RWPE1 (cell line): Measurements from ENCODE around the gene C2orf72.

Experiments used
- CTCF ChIA-PET: fragments of 350-600 bp; sonication (Branson Sonifier 250); formaldehyde crosslinking; extraction: SDS; loops from one replicate; lab custom pipeline; 2021; lab: Yijun Ruan, JAX
- POLR2A ChIA-PET: fragments of 400-600 bp; formaldehyde crosslinking; extraction: SDS; loops from one replicate; lab custom pipeline; 2020; ENCODE audit warnings: antibody characterized with exemption; ENCODE audit not compliant: low non-redundant PET; lab: Yijun Ruan, JAX
- DNase-seq: peaks from one replicate; pipeline ENCODE4 v3.0.0; 2012; ENCODE audit warnings: low spot score
- H3K27ac ChIP-seq: fragments of 450-650 bp; 2 replicates; pipeline ENCODE4 v1.5.1; 2017
- CTCF ChIP-seq: fragments of 450-650 bp; conservative IDR thresholded peaks from 2 replicates; pipeline ENCODE4 v1.5.1; 2017; ENCODE audit warnings: low read depth, mild to moderate bottlenecking

Gene C2orf72

DNA sequence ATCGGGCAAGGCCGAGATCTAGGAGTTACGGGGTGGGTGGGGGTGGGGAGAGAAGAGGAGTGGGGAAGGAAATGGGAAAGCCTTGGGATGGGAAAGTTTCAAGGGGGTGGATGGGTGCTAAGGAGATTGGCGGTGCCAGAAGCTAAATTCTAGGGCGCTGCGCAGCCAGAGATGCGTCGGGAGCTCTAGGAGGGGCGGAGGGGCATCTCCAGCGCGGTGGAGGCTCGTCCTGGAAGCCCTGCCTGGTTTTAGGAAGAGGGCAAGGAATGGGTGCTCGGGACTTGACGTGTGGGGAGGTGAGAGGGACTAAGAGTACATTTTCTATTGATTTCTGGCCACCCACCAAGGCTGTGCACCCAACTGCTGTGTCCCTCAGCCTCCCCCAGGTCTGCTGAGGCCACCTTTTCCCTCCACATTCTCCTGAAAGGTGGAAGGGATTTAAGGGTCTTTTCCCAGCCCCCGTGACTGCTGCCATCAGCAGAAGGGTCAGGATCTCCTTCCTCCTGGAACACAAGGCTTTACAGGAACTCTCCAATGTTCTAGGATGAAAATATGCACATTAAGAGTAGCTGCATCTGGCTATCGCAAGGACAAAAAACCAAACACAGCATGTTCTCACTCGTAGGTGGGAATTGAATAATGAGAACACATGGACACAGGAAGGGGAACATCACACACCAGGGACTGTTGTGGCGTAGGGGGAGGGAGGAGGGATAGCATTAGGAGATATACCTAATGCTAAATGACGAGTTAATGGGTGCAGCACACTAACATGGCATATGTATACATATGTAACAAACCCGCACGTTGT, 1.4 kb downstream of the C2orf72 start:
- ChIA-PET CTCF (no interaction called here), POLR2A (interaction anchor here (0.6 kb wide), 1 partner anchor 51 kb away, joined by 5 read pairs; no protein-coding TSS in a partner anchor)
- no peak overlapping the region for H3K27ac ChIP-seq
- TF ChIP-seq CTCF: no peak
- no peak for DNase-seq

- ChIA-PET CTCF (no interaction called here), POLR2A (interaction anchor here (0.6 kb wide), 1 partner anchor 52 kb away, joined by 5 read pairs; no protein-coding TSS in a partner anchor)
- TF ChIP-seq CTCF: no peak
- no peak for DNase-seq
- no peak overlapping the region for H3K27ac ChIP-seq
Measured at GRCh38 chr2:231039294-231039664, 2.0 kb downstream of the C2orf72 start.

- ChIA-PET CTCF (interaction anchor here (1.6 kb wide), 1 partner anchor 13 kb away, joined by 5 read pairs; no protein-coding TSS in a partner anchor), POLR2A (interaction anchor here (0.6 kb wide), 1 partner anchor 52 kb away, joined by 5 read pairs; no protein-coding TSS in a partner anchor)
- H3K27ac ChIP-seq: no peak overlapping the region
- TF ChIP-seq CTCF: no peak
- no peak for DNase-seq
Measured at GRCh38 chr2:231039821-231040364, 2.6 kb downstream of the C2orf72 start.

DNA sequence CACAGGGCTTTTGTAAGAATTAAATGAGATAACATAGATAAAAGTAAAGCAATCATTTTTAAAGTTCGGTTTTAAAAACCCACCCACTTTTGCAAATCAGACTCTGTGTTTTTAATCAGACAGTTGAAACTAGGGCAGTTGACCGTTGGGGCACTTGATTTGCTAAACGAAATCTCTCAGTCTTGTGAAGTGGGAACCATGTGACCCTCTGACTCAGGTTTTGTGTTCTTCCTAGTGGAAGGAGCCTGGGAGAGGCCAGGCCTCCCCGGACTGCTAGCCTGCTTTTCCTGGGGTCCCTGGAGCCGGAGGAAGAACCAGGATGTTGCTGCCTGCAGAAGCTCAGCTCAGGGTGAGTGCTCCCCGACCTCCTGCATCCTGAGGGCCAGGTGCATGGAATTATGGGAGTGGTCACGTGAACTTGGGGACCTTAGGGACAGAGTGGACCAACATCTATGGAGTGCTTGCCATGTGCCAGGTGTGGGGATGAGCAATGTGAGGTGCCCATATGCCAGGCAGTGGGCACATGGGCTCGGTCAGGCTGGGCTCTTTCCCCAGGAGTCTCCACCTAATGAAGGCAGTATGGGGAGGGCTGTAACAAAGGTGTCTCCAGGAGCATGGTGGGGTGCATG, 3.9 kb downstream of the C2orf72 start:
- TF ChIP-seq CTCF: no peak
- H3K27ac ChIP-seq: no peak overlapping the region
- no peak for DNase-seq
- POLR2A ChIA-PET: no interaction called here
- CTCF ChIA-PET: interaction anchor here (1.6 kb wide), 1 partner anchor 12 kb away, joined by 5 read pairs; no protein-coding TSS in a partner anchor

DNA sequence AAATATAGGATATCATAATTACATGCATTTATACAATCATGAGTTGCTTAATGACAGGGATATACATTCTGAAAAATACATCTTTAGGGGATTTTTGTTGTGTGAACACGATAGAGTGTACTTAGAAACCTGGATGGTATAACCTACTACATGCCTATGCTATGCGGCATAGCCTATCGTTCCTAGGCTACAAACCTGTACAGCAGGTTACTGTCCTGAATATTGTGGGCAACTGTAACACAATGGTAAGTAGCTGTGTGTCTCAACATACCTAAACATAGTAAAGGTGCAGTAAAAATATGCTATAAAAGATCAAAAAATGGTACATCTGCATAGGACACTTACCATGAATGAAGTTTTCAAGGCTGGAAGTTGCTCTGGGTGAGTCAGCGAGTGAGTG, 6.5 kb downstream of the C2orf72 start:
- no peak for TF ChIP-seq CTCF
- ChIA-PET CTCF (interaction anchor here (0.7 to 1.3 kb wide), 3 partner anchors 9 to 1242 kb away, joined by 6 to 10 read pairs (median 8); no protein-coding TSS in a partner anchor), POLR2A (no interaction called here)
- DNase-seq: no peak
- no peak overlapping the region for H3K27ac ChIP-seq

- CTCF ChIA-PET: no interaction called here
- H3K27ac ChIP-seq: no peak overlapping the region
- TF ChIP-seq CTCF: no peak
- DNase-seq: no peak
- POLR2A ChIA-PET: no interaction called here
Measured at GRCh38 chr2:231046916-231047273, 9.6 kb downstream of the C2orf72 start.
